ENCODE results near the gene LMAN2.

- no peak for TF ChIP-seq CTCF (IDR thresholded peaks at IDR 0.05 in 8 of 11, conservative IDR thresholded peaks at IDR 0.05 in 3 of 11)
- no peak for TF ChIP-seq POLR2A (IDR thresholded peaks at IDR 0.05)
Observed at GRCh38 chr5:177387405-177387804, 35.9 kb upstream of the LMAN2 start.
